GM12878 (cell line): ENCODE data around the gene ITPR2. TPM values are rescaled to one million over a fixed set of nuclear protein-coding genes. Genes with fewer than 3 reads are reported as not detected.

Experiments used
- ATAC-seq: fragments of 200-7000 bp; cut with Tn5 transposase; 3 replicates; pipeline ENCODE4 v1.9.1; 2020; ENCODE audit warnings: mild to moderate bottlenecking, moderate library complexity
- BruUV-seq: library from RNA; stranded (reverse); fragments of 400-500 nt; replicated peaks from 2 replicates; lab custom pipeline; 2021; lab: Mats Ljungman, UMichigan
- CTCF ChIA-PET: fragments of 300-600 bp; sonication (Branson Sonifier 250); formaldehyde crosslinking; extraction: SDS; loops from one replicate; lab custom pipeline; 2021; ENCODE audit warnings: inconsistent platforms; lab: Yijun Ruan, JAX
- POLR2A ChIA-PET: fragments of 350-600 bp; formaldehyde crosslinking; extraction: SDS; loops from one replicate; lab custom pipeline; 2021; ENCODE audit warnings: inconsistent platforms; lab: Charles Lee
- RAD21 ChIA-PET: fragments of 300-600 bp; sonication (Branson Sonifier 250); formaldehyde crosslinking; loops from one replicate; lab custom pipeline; 2023; ENCODE audit warnings: antibody characterized with exemption; ENCODE audit not compliant: unreplicated experiment; lab: Charles Lee
- SMC1A ChIA-PET: fragments of 300-600 bp; sonication (Branson Sonifier 250); formaldehyde crosslinking; loops from one replicate; lab custom pipeline; 2023; ENCODE audit not compliant: unreplicated experiment, uncharacterized antibody; lab: Charles Lee
- DNase-seq: peaks from one replicate; pipeline ENCODE4 v3.0.0-alpha.2; 2011; ENCODE audit warnings: low read depth, low spot score
- FAIRE-seq: peaks from 3 replicates; lab custom pipeline; 2011; peaks lifted over from hg19 to GRCh38; lab: Jason Lieb, UNC
- H2AFZ ChIP-seq: 2 replicates; pipeline ENCODE4 v1.6.0; 2011; ENCODE audit warnings: low read depth, low read length, control low read depth; ENCODE audit not compliant: control insufficient read depth
- H3K27ac ChIP-seq: 2 replicates; pipeline ENCODE4 v1.5.1; 2011; ENCODE audit warnings: control low read depth; ENCODE audit not compliant: control insufficient read depth, insufficient read depth
- H3K27me3 ChIP-seq, 2 experiments: replicated peaks in 1 of 2; 2 replicates each; pipeline versions ENCODE4 v1.6.0 to v1.6.1; 2011; ENCODE audit warnings: low read length in 1 of 2; ENCODE audit not compliant: control insufficient read depth in 2 of 2, insufficient read depth in 2 of 2
- H3K36me3 ChIP-seq, 2 experiments: 2 replicates each; pipeline ENCODE4 v1.5.1; 2011; ENCODE audit warnings: low read length in 1 of 2; ENCODE audit not compliant: control insufficient read depth in 2 of 2, insufficient read depth in 2 of 2
- H3K4me1 ChIP-seq: 2 replicates; pipeline ENCODE4 v1.6.1; 2011; ENCODE audit warnings: mild to moderate bottlenecking, low read length, moderate library complexity, mixed read lengths; ENCODE audit not compliant: control insufficient read depth, insufficient read depth
- H3K4me2 ChIP-seq: 2 replicates; pipeline ENCODE4 v1.6.0; 2011; ENCODE audit warnings: control low read depth; ENCODE audit not compliant: control insufficient read depth, insufficient read depth
- H3K4me3 ChIP-seq: fragments of 200-600 bp; sonication (generic); 2 replicates; pipeline ENCODE4 v1.5.1; 2016
- H3K79me2 ChIP-seq: 2 replicates; pipeline ENCODE4 v1.6.0; 2011; ENCODE audit warnings: low read length; ENCODE audit not compliant: control insufficient read depth, insufficient read depth
- H3K9ac ChIP-seq: 2 replicates; pipeline ENCODE4 v1.8.0; 2011; ENCODE audit warnings: low read length, control low read depth, mixed read lengths; ENCODE audit not compliant: control insufficient read depth, insufficient read depth
- H3K9me3 ChIP-seq: replicated peaks from 3 replicates; pipeline ENCODE4 v1.5.1; 2011; ENCODE audit warnings: mild to moderate bottlenecking, low read length; ENCODE audit not compliant: control insufficient read depth, insufficient read depth
- H4K20me1 ChIP-seq: 2 replicates; pipeline ENCODE4 v1.6.0; 2011; ENCODE audit not compliant: control insufficient read depth, insufficient read depth
- BRCA1 ChIP-seq: IDR thresholded peaks from 2 replicates; pipeline ENCODE4 v1.6.1; 2011; ENCODE audit warnings: low read depth, low read length, improper control_type of control experiment
- CHD1 ChIP-seq: IDR thresholded peaks from 2 replicates; pipeline ENCODE4 v1.6.1; 2012; ENCODE audit warnings: low read depth, low read length, improper control_type of control experiment
- HDAC2 ChIP-seq: fragments of 200-600 bp; sonication (generic); IDR thresholded peaks from 2 replicates; pipeline ENCODE4 v1.6.1; 2017
- IKZF2 ChIP-seq, 2 experiments: fragments of 450-650 bp; IDR thresholded peaks; 2 replicates each; pipeline ENCODE4 v1.6.1; 2017; ENCODE audit warnings: mild to moderate bottlenecking in 2 of 2, moderate library complexity in 2 of 2
- MYC ChIP-seq: IDR thresholded peaks from 2 replicates; pipeline ENCODE4 v1.6.1; 2011; ENCODE audit warnings: mild to moderate bottlenecking, low read length, moderate library complexity, inconsistent platforms; ENCODE audit not compliant: insufficient read depth, insufficient replicate concordance, insufficient read length, severe bottlenecking
- RCOR1 ChIP-seq: conservative IDR thresholded peaks from 2 replicates; pipeline ENCODE4 v1.6.1; 2012; ENCODE audit warnings: low read depth, low read length, improper control_type of control experiment
- SREBF1 ChIP-seq: IDR thresholded peaks from 2 replicates; pipeline ENCODE4 v1.6.1; 2012; ENCODE audit warnings: mild to moderate bottlenecking, low read length
- TCF3 ChIP-seq: IDR thresholded peaks from 2 replicates; pipeline ENCODE4 v1.6.1; 2012; ENCODE audit warnings: low read depth, mild to moderate bottlenecking, low read length, borderline replicate concordance; ENCODE audit not compliant: insufficient read depth
- ZBED1 ChIP-seq: IDR thresholded peaks from 2 replicates; pipeline ENCODE4 v1.6.1; 2016; ENCODE audit warnings: borderline replicate concordance
- WGBS: methylation state at CpG from one replicate; pipeline ENCODE4 v1.1.6; 2016; ENCODE audit warnings: low lambda C conversion rate; ENCODE audit not compliant: insufficient replicate concordance, insufficient coverage; ENCODE audit errors: missing lambda C conversion rate; 5-methylcytosine and 5-hydroxymethylcytosine counted together
- in situ Hi-C: fragments of 300-500 bp; cut with MboI; formaldehyde crosslinking; loops from 9 replicates; pipeline ENCODE4 v1.14.3; 2018; ENCODE audit warnings: mixed read lengths
- intact Hi-C: fragments of 100-400 bp; cut with micrococcal nuclease; formaldehyde crosslinking; loops from one replicate; pipeline ENCODE4 v1.14.2; 2022; ENCODE audit not compliant: unreplicated experiment
- polyA plus RNA-seq, 11 experiments: library from polyadenylated mRNA; depleted of rRNA in 4 of 11; unstranded in 6 of 11; stranded (reverse) in 5 of 11; fragments of >200 nt; fragmentation: Nextera tagmentation in 4 of 11; fragmentation: Illumina TruSeq in 1 of 11; extraction: Ambion mirVana in 4 of 11; extraction: Trizol in 1 of 11; gene quantifications; 1 replicate in 1 of 11; 2 replicates in 10 of 11; pipeline versions ENCODE4 v1.2.1 to v1.2.3, GENCODE V29; 2011 to 2016; ENCODE audit warnings: inconsistent platforms in 2 of 11, missing spikeins in 2 of 11, low read depth in 1 of 11
- total RNA-seq, 4 experiments: library from RNA; depleted of rRNA in 3 of 4; stranded (reverse); fragments of >200 nt in 3 of 4; fragmentation: Illumina TruSeq in 1 of 4; extraction: Trizol in 1 of 4; gene quantifications; 2 replicates each; pipeline versions ENCODE4 v1.2.1 to v1.2.3, GENCODE V29; 2013 to 2021
- TF ChIP-seq, protein P1 (sequence below): IDR thresholded peaks from 2 replicates; pipeline ENCODE4 v1.6.1; 2011; ENCODE audit warnings: borderline replicate concordance, low read depth, mild to moderate bottlenecking, moderate library complexity, mixed read lengths, low read length; ENCODE audit not compliant: insufficient read depth; ENCODE audit errors: extremely low read length

The ITPR2 gene
- total and polyA plus RNA-seq, 10 of the 15 experiments (the other 5 are each of a cell fraction or from before 2014, with no cell fraction given) = 7.5 to 76.2 (median 47.1) TPM

DNA sequence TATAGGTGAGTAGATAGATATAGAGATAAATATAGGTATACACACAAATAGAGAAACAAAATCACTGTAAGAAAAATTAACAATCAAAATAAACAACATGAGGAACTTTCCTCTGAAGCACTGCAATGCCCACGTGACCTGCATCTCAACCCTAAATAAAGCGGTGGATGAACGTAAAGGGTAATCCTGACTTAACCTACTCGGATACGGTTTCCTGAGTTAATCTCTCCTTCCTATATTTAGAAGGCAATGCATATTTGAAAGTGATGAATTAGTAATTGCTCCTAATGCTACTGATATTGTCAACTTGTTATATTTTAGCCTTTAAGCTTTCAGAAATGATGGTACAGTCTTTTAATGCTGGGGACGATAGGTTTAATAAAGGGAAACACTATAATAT is 221.4 kb downstream of the ITPR2 start:
- Histone ChIP-seq H3K79me2 (no peaks in the 10 kb centered on the region), H3K9ac (no peak overlapping the region), H3K4me1 (no peaks in the 10 kb centered on the region), H3K36me3 (peaks cover 0 to 6% of the 10 kb centered on the region in 2 experiments; a peak in 3 of 4 replicates), H2AFZ (no peak overlapping the region), H3K27me3 (no peaks in the 10 kb centered on the region), H4K20me1 (no peaks in the 10 kb centered on the region), H3K9me3 (no peaks in the 10 kb centered on the region), H3K4me2 (no peak overlapping the region)
- no peak for ATAC-seq
- ChIA-PET POLR2A (no interaction called here), CTCF (interaction anchor here (1.0 kb wide), 1 partner anchor 41 kb away, joined by 4 read pairs; no protein-coding TSS in a partner anchor), RAD21 (interaction anchor here (0.9 kb wide), 1 partner anchor 9 kb away, joined by 3 read pairs; no protein-coding TSS in a partner anchor), SMC1A (interaction anchor here (1.2 kb wide), 1 partner anchor 14 kb away, joined by 3 read pairs; no protein-coding TSS in a partner anchor)
- 90% methylated on average over 6 of the region's 6 CpGs for WGBS
- FAIRE-seq = no peak
- DNase-seq = no peak
- intact Hi-C loops = loop anchor here (10.0 kb wide), 1 partner anchor 517 kb away; no protein-coding TSS in a partner anchor
- TF ChIP-seq BRCA1 (no peak), IKZF2 (IDR thresholded peaks at IDR 0.05) (no peak), RCOR1 (no peak), SREBF1 (no peak), TCF3 (no peak), ZBED1 (no peak), HDAC2 (no peak), MYC (no peak), CHD1 (no peak)
- TF ChIP-seq, protein P1, sequence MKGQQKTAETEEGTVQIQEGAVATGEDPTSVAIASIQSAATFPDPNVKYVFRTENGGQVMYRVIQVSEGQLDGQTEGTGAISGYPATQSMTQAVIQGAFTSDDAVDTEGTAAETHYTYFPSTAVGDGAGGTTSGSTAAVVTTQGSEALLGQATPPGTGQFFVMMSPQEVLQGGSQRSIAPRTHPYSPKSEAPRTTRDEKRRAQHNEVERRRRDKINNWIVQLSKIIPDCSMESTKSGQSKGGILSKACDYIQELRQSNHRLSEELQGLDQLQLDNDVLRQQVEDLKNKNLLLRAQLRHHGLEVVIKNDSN = no peak
- TF ChIP-seq, all 136 proteins: peak for 0
- in situ Hi-C loops = no loop called here
- BruUV-seq = no TSS peak
- H3K27ac ChIP-seq = no peak overlapping the region
- H3K4me3 ChIP-seq = no peak overlapping the region
